Measurements from ENCODE around the gene DENND1A. TPM values are rescaled to one million over a fixed set of nuclear protein-coding genes. Genes with fewer than 3 reads are reported as not detected.
A peak's percentile ranks its signal among the peaks of the same experiment; 100 is the strongest.

Gene DENND1A
- total and polyA plus RNA-seq, 2 of the 13 experiments (the other 11 are each of a cell fraction or from before 2014, with no cell fraction given): 14.8 to 30.1 TPM

GRCh38 chr9:123922911-123923310, 7.0 kb downstream of the DENND1A start (continued):
- TF ChIP-seq, protein P1, sequence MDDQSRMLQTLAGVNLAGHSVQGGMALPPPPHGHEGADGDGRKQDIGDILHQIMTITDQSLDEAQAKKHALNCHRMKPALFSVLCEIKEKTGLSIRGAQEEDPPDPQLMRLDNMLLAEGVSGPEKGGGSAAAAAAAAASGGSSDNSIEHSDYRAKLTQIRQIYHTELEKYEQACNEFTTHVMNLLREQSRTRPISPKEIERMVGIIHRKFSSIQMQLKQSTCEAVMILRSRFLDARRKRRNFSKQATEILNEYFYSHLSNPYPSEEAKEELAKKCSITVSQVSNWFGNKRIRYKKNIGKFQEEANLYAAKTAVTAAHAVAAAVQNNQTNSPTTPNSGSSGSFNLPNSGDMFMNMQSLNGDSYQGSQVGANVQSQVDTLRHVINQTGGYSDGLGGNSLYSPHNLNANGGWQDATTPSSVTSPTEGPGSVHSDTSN (CRISPR knock-in tag; IDR thresholded peaks at IDR 0.05; ENCODE audit: borderline replicate concordance): no peak
- peak; percentile 20; the same call in 1 of the 2 replicates for TF ChIP-seq NFATC3 (CRISPR knock-in tag; IDR thresholded peaks at IDR 0.05)
- TF ChIP-seq RXRB (CRISPR knock-in tag; IDR thresholded peaks at IDR 0.05; ENCODE audit: borderline replicate concordance): peak; percentile 33; the same call in 1 of the 2 replicates
- TF ChIP-seq MYPOP (CRISPR knock-in tag; IDR thresholded peaks at IDR 0.05): no peak
- TF ChIP-seq CEBPG (CRISPR knock-in tag; IDR thresholded peaks at IDR 0.05): peak; percentile 65
- no peak for TF ChIP-seq ZNF343 (CRISPR knock-in tag; IDR thresholded peaks at IDR 0.05)
- peak; percentile 41; the same call in 1 of the 2 replicates for TF ChIP-seq KAT8 (CRISPR knock-in tag; IDR thresholded peaks at IDR 0.05)
- peak; percentile 49; the same call in 1 of the 2 replicates for TF ChIP-seq ZMYM4 (CRISPR knock-in tag; IDR thresholded peaks at IDR 0.05)
- TF ChIP-seq HNRNPL (IDR thresholded peaks at IDR 0.05; ENCODE audit: low read depth, low read length): no peak
- TF ChIP-seq THAP11 (CRISPR knock-in tag; IDR thresholded peaks at IDR 0.05): peak; percentile 46; the same call in 1 of the 2 replicates
- peak; percentile 98 for TF ChIP-seq ETV5 (CRISPR knock-in tag; IDR thresholded peaks at IDR 0.05; ENCODE audit: borderline replicate concordance)
- no peak for TF ChIP-seq IKZF1 (IDR thresholded peaks at IDR 0.05)
- peak; percentile 75 for TF ChIP-seq NCOA2 (CRISPR knock-in tag; IDR thresholded peaks at IDR 0.05)
- TF ChIP-seq TBX2 (CRISPR knock-in tag; IDR thresholded peaks at IDR 0.05; ENCODE audit: borderline replicate concordance): 0 out of 2 replicates have a peak, but pooled peaks have one; percentile 38
- peak; percentile 40; the same call in 1 of the 2 replicates for TF ChIP-seq CREM (IDR thresholded peaks at IDR 0.05)
- no peak for TF ChIP-seq CREM (CRISPR knock-in tag; IDR thresholded peaks at IDR 0.05)
- peak; percentile 71 for TF ChIP-seq POGZ (CRISPR knock-in tag; IDR thresholded peaks at IDR 0.05)
- peak; percentile 78 for TF ChIP-seq HDAC2 (CRISPR knock-in tag; IDR thresholded peaks at IDR 0.05)
- TF ChIP-seq NFIC (IDR thresholded peaks at IDR 0.05; ENCODE audit: low read length): peak; percentile 74; the same call in 1 of the 2 replicates
- TF ChIP-seq, protein P2, sequence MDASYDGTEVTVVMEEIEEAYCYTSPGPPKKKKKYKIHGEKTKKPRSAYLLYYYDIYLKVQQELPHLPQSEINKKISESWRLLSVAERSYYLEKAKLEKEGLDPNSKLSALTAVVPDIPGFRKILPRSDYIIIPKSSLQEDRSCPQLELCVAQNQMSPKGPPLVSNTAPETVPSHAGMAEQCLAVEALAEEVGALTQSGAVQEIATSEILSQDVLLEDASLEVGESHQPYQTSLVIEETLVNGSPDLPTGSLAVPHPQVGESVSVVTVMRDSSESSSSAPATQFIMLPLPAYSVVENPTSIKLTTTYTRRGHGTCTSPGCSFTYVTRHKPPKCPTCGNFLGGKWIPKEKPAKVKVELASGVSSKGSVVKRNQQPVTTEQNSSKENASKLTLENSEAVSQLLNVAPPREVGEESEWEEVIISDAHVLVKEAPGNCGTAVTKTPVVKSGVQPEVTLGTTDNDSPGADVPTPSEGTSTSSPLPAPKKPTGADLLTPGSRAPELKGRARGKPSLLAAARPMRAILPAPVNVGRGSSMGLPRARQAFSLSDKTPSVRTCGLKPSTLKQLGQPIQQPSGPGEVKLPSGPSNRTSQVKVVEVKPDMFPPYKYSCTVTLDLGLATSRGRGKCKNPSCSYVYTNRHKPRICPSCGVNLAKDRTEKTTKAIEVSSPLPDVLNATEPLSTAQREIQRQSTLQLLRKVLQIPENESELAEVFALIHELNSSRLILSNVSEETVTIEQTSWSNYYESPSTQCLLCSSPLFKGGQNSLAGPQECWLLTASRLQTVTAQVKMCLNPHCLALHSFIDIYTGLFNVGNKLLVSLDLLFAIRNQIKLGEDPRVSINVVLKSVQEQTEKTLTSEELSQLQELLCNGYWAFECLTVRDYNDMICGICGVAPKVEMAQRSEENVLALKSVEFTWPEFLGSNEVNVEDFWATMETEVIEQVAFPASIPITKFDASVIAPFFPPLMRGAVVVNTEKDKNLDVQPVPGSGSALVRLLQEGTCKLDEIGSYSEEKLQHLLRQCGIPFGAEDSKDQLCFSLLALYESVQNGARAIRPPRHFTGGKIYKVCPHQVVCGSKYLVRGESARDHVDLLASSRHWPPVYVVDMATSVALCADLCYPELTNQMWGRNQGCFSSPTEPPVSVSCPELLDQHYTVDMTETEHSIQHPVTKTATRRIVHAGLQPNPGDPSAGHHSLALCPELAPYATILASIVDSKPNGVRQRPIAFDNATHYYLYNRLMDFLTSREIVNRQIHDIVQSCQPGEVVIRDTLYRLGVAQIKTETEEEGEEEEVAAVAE (CRISPR knock-in tag; IDR thresholded peaks at IDR 0.05; ENCODE audit: borderline replicate concordance): 0 out of 2 replicates have a peak, but pooled peaks have one; percentile 18
- peak; percentile 92 for TF ChIP-seq PHF21A (CRISPR knock-in tag; IDR thresholded peaks at IDR 0.05)
- TF ChIP-seq SAP130 (CRISPR knock-in tag; IDR thresholded peaks at IDR 0.05; ENCODE audit: low read depth): peak; percentile 76
- TF ChIP-seq YY1 (IDR thresholded peaks at IDR 0.05; ENCODE audit: insufficient read depth, insufficient replicate concordance, low read depth, low read length): no peak
- TF ChIP-seq, protein P3, sequence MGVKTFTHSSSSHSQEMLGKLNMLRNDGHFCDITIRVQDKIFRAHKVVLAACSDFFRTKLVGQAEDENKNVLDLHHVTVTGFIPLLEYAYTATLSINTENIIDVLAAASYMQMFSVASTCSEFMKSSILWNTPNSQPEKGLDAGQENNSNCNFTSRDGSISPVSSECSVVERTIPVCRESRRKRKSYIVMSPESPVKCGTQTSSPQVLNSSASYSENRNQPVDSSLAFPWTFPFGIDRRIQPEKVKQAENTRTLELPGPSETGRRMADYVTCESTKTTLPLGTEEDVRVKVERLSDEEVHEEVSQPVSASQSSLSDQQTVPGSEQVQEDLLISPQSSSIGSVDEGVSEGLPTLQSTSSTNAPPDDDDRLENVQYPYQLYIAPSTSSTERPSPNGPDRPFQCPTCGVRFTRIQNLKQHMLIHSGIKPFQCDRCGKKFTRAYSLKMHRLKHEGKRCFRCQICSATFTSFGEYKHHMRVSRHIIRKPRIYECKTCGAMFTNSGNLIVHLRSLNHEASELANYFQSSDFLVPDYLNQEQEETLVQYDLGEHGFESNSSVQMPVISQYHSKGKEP (CRISPR knock-in tag; IDR thresholded peaks at IDR 0.05): no peak
- TF ChIP-seq SIN3A (IDR thresholded peaks at IDR 0.05; ENCODE audit: borderline replicate concordance, low read depth, low read length): peak; percentile 69; the same call in 1 of the 2 replicates
